Right atrium auricular region (tissue), 2 donors: ENCODE data around the gene LMCD1. TPM values are rescaled to one million over a fixed set of nuclear protein-coding genes. Genes with fewer than 3 reads are reported as not detected.
A peak's percentile ranks its signal among the peaks of the same experiment; 100 is the strongest.

ENCODE experiments used
- DNase-seq: peaks from one replicate; pipeline ENCODE4 v3.0.0-alpha.2; 2019; ENCODE audit warnings: low spot score
- H3K27ac ChIP-seq, 2 donors: fragments of 200-600 bp; sonication (generic); 1 replicate in 1 of 2; 2 replicates in 1 of 2; pipeline ENCODE4 v1.5.1; 2016 to 2019
- H3K27me3 ChIP-seq, 2 donors: fragments of 200-600 bp; sonication (generic); one replicate each; pipeline versions ENCODE4 v1.5.1 to v1.6.0; 2017 to 2019
- H3K36me3 ChIP-seq: fragments of 200-600 bp; sonication (generic); one replicate; pipeline ENCODE4 v1.5.1; 2016
- H3K4me1 ChIP-seq, 2 donors: fragments of 200-600 bp; sonication (generic); one replicate each; pipeline versions ENCODE4 v1.5.1 to v1.6.0; 2017 to 2019
- H3K4me3 ChIP-seq, 2 donors: fragments of 200-600 bp; sonication (generic); 1 replicate in 1 of 2; 2 replicates in 1 of 2; pipeline ENCODE4 v1.5.1; 2017 to 2019; ENCODE audit warnings: mild to moderate bottlenecking in 1 of 2, moderate library complexity in 1 of 2
- H3K9me3 ChIP-seq, 2 donors: fragments of 200-600 bp; sonication (generic); one replicate each; pipeline ENCODE4 v1.5.1; 2019
- CTCF ChIP-seq, 2 donors: fragments of 200-600 bp; sonication (generic); IDR thresholded peaks; one replicate each; pipeline ENCODE4 v1.5.1; 2019; ENCODE audit warnings: antibody characterized with exemption in 2 of 2
- total RNA-seq, 2 donors: library from RNA; depleted of rRNA; stranded (reverse); fragments of >200 nt; gene quantifications; one replicate each; pipeline ENCODE4 v1.1.0, GENCODE V29; 2016

LMCD1 gene
- total RNA-seq, 2 donors from 2014 or later = 73.5 to 79.0 TPM

DNA sequence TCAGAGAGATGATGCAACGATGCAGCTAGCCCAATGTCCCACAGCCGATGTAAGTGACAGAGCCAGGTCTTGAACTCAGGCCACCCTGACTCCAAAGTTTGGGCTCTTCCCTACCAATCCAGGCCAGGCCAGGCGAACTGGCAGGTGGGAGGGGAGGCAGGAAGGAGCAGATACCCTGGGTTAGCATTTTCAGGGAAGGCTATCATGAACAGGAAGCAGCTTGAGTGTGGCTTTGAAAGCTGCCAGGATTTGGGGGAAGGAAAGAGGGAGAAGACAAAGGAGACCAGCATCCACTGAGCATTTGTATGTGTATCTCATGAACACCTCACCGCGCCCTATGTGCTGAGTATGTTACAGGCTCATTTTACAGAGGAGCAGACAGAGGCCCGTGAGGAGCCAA lies 38.8 kb downstream of the LMCD1 start:
- TF ChIP-seq CTCF (IDR thresholded peaks at IDR 0.05) = no peak
- Histone ChIP-seq H3K27me3 (no peaks in the 10 kb centered on the region), H3K4me3 (no peak overlapping the region), H3K9me3 (no peaks in the 10 kb centered on the region), H3K27ac (no peak overlapping the region), H3K36me3 (peaks cover 78% of the 10 kb centered on the region), H3K4me1 (peaks cover 0 to 36% of the 10 kb centered on the region in 2 donors)
- DNase-seq = no peak

GRCh38 chr3:8541486-8541885 lies 39.9 kb downstream of the LMCD1 start:
- H3K4me3 ChIP-seq = no peak overlapping the region
- no peaks in the 10 kb centered on the region for H3K27me3 ChIP-seq
- peaks cover 0 to 26% of the 10 kb centered on the region in 2 donors for H3K4me1 ChIP-seq
- TF ChIP-seq CTCF (IDR thresholded peaks at IDR 0.05) = no peak
- DNase-seq = no peak
- no peak overlapping the region for H3K27ac ChIP-seq
- no peaks in the 10 kb centered on the region for H3K9me3 ChIP-seq
- H3K36me3 ChIP-seq = peaks cover 71% of the 10 kb centered on the region

DNA sequence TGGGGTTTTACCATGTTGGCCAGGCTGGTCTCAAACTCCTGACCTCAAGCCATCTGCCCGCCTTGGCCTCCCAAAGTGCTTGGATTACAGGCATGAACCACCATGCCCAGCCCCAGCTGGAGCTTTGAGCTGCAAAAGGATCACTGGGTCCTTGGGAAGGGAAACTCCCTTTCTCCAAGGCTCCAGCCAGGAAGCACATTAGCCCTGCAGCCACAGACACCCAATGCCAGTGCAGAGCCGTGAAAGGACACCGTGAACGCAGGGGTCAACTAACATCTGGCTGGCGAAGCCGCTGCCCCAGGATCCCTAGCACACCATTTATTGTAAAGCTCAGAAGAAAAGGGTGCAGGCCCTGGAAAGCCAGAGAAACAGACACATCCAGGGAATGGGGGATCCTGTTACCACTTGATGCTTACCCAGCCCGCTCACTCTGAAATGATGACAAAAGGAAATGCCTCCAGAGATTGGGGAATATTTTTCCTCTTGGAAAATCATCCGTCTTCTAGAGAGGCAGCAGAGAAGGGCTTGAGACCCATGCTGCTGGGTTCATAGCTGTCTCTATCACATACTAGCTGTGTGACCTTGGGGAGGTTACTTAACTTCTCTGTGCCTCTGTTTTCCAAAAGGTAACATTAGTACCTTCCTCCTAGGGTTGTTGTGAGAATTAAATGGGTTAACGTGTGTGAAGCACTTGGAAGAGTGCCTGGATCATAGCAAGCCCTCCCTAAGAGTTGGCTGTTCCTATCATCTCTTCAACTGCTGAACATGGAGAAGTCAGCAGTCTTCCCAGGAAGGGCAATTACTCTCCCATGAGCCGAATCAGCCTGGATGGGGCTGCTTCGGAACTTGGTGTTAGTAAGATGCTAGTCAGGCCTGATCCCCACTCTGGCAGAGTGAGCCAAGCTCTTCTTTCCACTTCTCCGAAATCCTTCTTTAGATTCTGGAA lies 40.8 kb downstream of the LMCD1 start:
- H3K36me3 ChIP-seq = peaks cover 67% of the 10 kb centered on the region
- no peak overlapping the region for H3K4me3 ChIP-seq
- H3K9me3 ChIP-seq = no peaks in the 10 kb centered on the region
- TF ChIP-seq CTCF (IDR thresholded peaks at IDR 0.05) = no peak
- peak overlapping the region in 1 of 2 donors; percentile 13 for H3K27ac ChIP-seq
- H3K27me3 ChIP-seq = no peaks in the 10 kb centered on the region
- DNase-seq = no peak
- peaks cover 0 to 26% of the 10 kb centered on the region in 2 donors for H3K4me1 ChIP-seq

- H3K27me3 ChIP-seq = no peaks in the 10 kb centered on the region
- no peak overlapping the region for H3K27ac ChIP-seq
- no peaks in the 10 kb centered on the region for H3K9me3 ChIP-seq
- H3K36me3 ChIP-seq = peaks cover 65% of the 10 kb centered on the region
- H3K4me1 ChIP-seq = peaks cover 0 to 30% of the 10 kb centered on the region in 2 donors
- no peak for DNase-seq
- H3K4me3 ChIP-seq = no peak overlapping the region
- TF ChIP-seq CTCF (IDR thresholded peaks at IDR 0.05) = no peak
Observed at GRCh38 chr3:8546609-8547008, 45.0 kb downstream of the LMCD1 start.

- H3K36me3 ChIP-seq = peaks cover 68% of the 10 kb centered on the region
- no peak for DNase-seq
- H3K4me3 ChIP-seq = no peak overlapping the region
- peaks cover 0 to 35% of the 10 kb centered on the region in 2 donors for H3K4me1 ChIP-seq
- TF ChIP-seq CTCF (IDR thresholded peaks at IDR 0.05) = no peak
- no peaks in the 10 kb centered on the region for H3K9me3 ChIP-seq
- H3K27me3 ChIP-seq = no peaks in the 10 kb centered on the region
- no peak overlapping the region for H3K27ac ChIP-seq
Observed at GRCh38 chr3:8548502-8549275, 47.1 kb downstream of the LMCD1 start.
